ENCODE measurements around the gene MELK.

MELK gene

DNA sequence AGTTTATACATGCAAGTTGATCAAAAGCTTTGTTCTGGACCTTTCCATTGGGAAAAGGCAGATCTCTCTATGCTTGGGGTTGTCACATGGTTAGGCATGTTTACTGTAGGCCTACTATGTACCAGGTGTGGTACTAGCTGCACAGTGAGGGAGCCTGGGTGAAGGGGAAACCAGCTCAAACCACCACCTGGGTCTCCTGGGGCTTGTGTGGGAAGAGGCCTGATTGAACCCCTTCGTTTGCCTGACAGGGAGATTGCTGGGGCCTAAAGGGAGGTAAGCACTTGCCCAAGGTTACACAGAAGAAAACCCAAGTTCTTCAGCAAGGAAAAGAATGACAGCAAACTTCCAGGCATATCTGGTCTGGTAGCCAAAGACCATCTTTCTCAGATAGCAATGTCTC, 145.9 kb downstream of the MELK start:
- H3K4me3 ChIP-seq (ENCODE audit: low read length): no peak overlapping the region
- H4K20me1 ChIP-seq (ENCODE audit: control insufficient read depth, insufficient read depth, low read depth, low read length): no peaks in the 10 kb centered on the region
- no peak for TF ChIP-seq EZH2phosphoT487 (IDR thresholded peaks at IDR 0.05; ENCODE audit: borderline replicate concordance, low read length)
- TF ChIP-seq, protein P1, sequence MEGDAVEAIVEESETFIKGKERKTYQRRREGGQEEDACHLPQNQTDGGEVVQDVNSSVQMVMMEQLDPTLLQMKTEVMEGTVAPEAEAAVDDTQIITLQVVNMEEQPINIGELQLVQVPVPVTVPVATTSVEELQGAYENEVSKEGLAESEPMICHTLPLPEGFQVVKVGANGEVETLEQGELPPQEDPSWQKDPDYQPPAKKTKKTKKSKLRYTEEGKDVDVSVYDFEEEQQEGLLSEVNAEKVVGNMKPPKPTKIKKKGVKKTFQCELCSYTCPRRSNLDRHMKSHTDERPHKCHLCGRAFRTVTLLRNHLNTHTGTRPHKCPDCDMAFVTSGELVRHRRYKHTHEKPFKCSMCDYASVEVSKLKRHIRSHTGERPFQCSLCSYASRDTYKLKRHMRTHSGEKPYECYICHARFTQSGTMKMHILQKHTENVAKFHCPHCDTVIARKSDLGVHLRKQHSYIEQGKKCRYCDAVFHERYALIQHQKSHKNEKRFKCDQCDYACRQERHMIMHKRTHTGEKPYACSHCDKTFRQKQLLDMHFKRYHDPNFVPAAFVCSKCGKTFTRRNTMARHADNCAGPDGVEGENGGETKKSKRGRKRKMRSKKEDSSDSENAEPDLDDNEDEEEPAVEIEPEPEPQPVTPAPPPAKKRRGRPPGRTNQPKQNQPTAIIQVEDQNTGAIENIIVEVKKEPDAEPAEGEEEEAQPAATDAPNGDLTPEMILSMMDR (IDR thresholded peaks at IDR 0.05; ENCODE audit: low read depth, low read length, poor library complexity, severe bottlenecking): no peak

DNA sequence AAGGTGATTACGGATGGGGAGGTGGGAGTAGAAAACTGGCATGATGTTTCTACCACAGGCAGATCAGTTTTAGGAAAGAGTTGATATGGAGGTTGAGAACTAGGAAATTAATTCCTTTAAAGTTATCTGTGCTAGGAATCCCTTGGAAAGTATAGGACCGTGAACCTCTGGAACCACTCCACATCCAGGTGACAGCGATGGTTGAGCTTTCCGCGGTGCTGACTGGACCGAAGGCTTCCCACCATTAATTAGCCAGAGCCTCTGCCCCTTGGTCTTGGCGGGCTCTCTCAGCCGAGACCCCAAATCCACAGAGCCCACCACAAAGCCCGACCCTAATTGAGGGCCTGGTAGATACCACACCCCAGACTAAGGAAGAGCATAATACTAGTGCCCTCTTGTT, 147.3 kb downstream of the MELK start:
- H3K4me3 ChIP-seq (ENCODE audit: low read length): no peak overlapping the region
- TF ChIP-seq EZH2phosphoT487 (IDR thresholded peaks at IDR 0.05; ENCODE audit: borderline replicate concordance, low read length): no peak
- TF ChIP-seq, protein P1 (IDR thresholded peaks at IDR 0.05; ENCODE audit: low read depth, low read length, poor library complexity, severe bottlenecking): no peak
- peaks cover 3% of the 10 kb centered on the region; the same call in 1 of the 2 replicates for H3K4me1 ChIP-seq (ENCODE audit: control insufficient read depth, low read length)
- no peak overlapping the region for H3K27ac ChIP-seq (ENCODE audit: low read depth, low read length)
- no peaks in the 10 kb centered on the region for H3K27me3 ChIP-seq (ENCODE audit: control insufficient read depth, low read length)
- H3K9me2 ChIP-seq (replicated peaks; ENCODE audit: control insufficient read depth, low read length): no peaks in the 10 kb centered on the region
- no peaks in the 10 kb centered on the region for H3K79me2 ChIP-seq (ENCODE audit: control insufficient read depth, low read length)
- no peaks in the 10 kb centered on the region for H3K36me3 ChIP-seq (ENCODE audit: control insufficient read depth, low read length)
- H3F3A ChIP-seq (ENCODE audit: control insufficient read depth, insufficient read depth): no peaks in the 10 kb centered on the region
- no peaks in the 10 kb centered on the region for H3K9me3 ChIP-seq (ENCODE audit: control insufficient read depth, insufficient read depth, low read length)
- H3K4me2 ChIP-seq (ENCODE audit: low read length): no peak overlapping the region
- no peaks in the 10 kb centered on the region for H4K20me1 ChIP-seq (ENCODE audit: control insufficient read depth, insufficient read depth, low read depth, low read length)

More for the DNA sequence above, 145.9 kb downstream of the MELK start:
- Histone ChIP-seq H3K27ac (ENCODE audit: low read depth, low read length) (no peak overlapping the region), H3F3A (ENCODE audit: control insufficient read depth, insufficient read depth) (no peaks in the 10 kb centered on the region), H3K27me3 (ENCODE audit: control insufficient read depth, low read length) (no peaks in the 10 kb centered on the region), H3K9me3 (ENCODE audit: control insufficient read depth, insufficient read depth, low read length) (no peaks in the 10 kb centered on the region), H3K36me3 (ENCODE audit: control insufficient read depth, low read length) (no peaks in the 10 kb centered on the region), H3K4me1 (ENCODE audit: control insufficient read depth, low read length) (peaks cover 3% of the 10 kb centered on the region; the same call in 1 of the 2 replicates), H3K9me2 (replicated peaks; ENCODE audit: control insufficient read depth, low read length) (no peaks in the 10 kb centered on the region), H3K4me2 (ENCODE audit: low read length) (no peak overlapping the region), H3K79me2 (ENCODE audit: control insufficient read depth, low read length) (no peaks in the 10 kb centered on the region)

DNA sequence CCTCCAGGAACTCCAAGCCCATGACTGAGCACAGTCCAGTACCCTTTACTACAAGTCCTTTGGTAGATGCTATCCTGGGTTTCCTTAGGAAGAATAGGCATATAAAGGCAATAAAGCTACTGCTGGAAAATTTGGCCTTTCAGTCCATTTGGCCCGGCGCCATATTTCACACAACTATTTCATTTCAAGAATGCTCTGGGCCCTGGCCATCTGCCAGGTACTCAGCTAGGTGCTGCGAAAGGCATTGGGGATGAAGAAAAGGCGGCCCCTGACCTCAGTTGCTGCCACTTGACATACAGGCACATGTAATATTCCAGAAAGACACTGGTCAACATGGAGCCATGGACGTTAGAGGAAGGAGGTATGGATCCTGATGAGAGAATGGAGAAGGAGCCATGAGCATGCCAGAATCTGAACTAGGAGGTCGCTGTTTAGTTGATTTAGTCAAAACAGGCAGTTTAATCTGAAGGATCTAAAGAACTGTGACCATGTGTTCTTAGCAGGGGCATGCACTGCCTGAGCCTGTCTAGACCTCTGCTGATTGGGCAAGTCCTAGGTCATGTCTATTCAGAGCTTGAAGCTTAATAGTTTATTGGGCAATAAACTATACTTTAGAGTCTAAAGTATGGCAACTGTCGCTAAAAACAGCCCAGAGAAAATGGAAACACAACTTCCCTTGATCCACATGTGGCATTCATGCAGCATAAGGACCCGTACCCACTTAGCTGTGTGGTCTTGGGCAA, 149.3 kb downstream of the MELK start:
- Histone ChIP-seq H3K36me3 (ENCODE audit: control insufficient read depth, low read length) (no peaks in the 10 kb centered on the region), H3K79me2 (ENCODE audit: control insufficient read depth, low read length) (no peaks in the 10 kb centered on the region), H3K4me3 (ENCODE audit: low read length) (no peak overlapping the region), H3K9me3 (ENCODE audit: control insufficient read depth, insufficient read depth, low read length) (no peaks in the 10 kb centered on the region), H3K4me1 (ENCODE audit: control insufficient read depth, low read length) (peaks cover 3% of the 10 kb centered on the region; the same call in 1 of the 2 replicates), H3K4me2 (ENCODE audit: low read length) (no peak overlapping the region), H3K27ac (ENCODE audit: low read depth, low read length) (no peak overlapping the region), H4K20me1 (ENCODE audit: control insufficient read depth, insufficient read depth, low read depth, low read length) (no peaks in the 10 kb centered on the region), H3K27me3 (ENCODE audit: control insufficient read depth, low read length) (no peaks in the 10 kb centered on the region), H3K9me2 (replicated peaks; ENCODE audit: control insufficient read depth, low read length) (no peaks in the 10 kb centered on the region), H3F3A (ENCODE audit: control insufficient read depth, insufficient read depth) (no peaks in the 10 kb centered on the region)
- TF ChIP-seq, protein P1 (IDR thresholded peaks at IDR 0.05; ENCODE audit: low read depth, low read length, poor library complexity, severe bottlenecking): no peak
- no peak for TF ChIP-seq EZH2phosphoT487 (IDR thresholded peaks at IDR 0.05; ENCODE audit: borderline replicate concordance, low read length)

Measured in DOHH2 (cell line).